Caco-2 (cell line): ENCODE measurements around the gene GTPBP3. TPM values are rescaled to one million over a fixed set of nuclear protein-coding genes. Genes with fewer than 3 reads are reported as not detected.

ENCODE experiments used
- BruUV-seq: library from RNA; stranded (reverse); fragments of 400-500 nt; replicated peaks from 2 replicates; lab custom pipeline; 2021; lab: Mats Ljungman, UMichigan
- CTCF ChIA-PET: fragments of 300-600 bp; sonication (Branson Sonifier 250); formaldehyde crosslinking; loops from one replicate; lab custom pipeline; 2022; ENCODE audit warnings: antibody characterized with exemption; lab: Charles Lee
- POLR2A ChIA-PET: fragments of 300-600 bp; sonication (Branson Sonifier 250); formaldehyde crosslinking; loops from one replicate; lab custom pipeline; 2022; ENCODE audit warnings: antibody characterized with exemption; lab: Charles Lee
- DNase-seq, 2 experiments: peaks; one replicate each; pipeline versions ENCODE4 v3.0.0 to v3.0.0-alpha.2; 2020 to 2022
- H3K27me3 ChIP-seq: replicated peaks from 2 replicates; pipeline ENCODE4 v1.6.0; 2011; ENCODE audit warnings: low read length; ENCODE audit not compliant: control insufficient read depth, insufficient read depth
- H3K36me3 ChIP-seq: 2 replicates; pipeline ENCODE4 v1.5.1; 2011; ENCODE audit warnings: low read length; ENCODE audit not compliant: control insufficient read depth, insufficient read depth
- H3K4me1 ChIP-seq: fragments of 250-450 bp; sonication (Bioruptor Pico); 2 replicates; pipeline ENCODE4 v1.5.1; 2020; ENCODE audit warnings: mild to moderate bottlenecking
- H3K4me3 ChIP-seq: 2 replicates; pipeline ENCODE4 v1.5.1; 2011; ENCODE audit warnings: low read depth, mild to moderate bottlenecking, control low read depth, low read length
- H3K9me3 ChIP-seq: fragments of 250-450 bp; sonication (Bioruptor Pico); 2 replicates; pipeline ENCODE4 v1.5.1; 2020; ENCODE audit warnings: mild to moderate bottlenecking, moderate library complexity
- H3K27ac Mint-ChIP-seq: one replicate; pipeline ENCODE4 v1.8.0; 2022; ENCODE audit warnings: mixed read lengths; ENCODE audit not compliant: unreplicated experiment
- H3K27me3 Mint-ChIP-seq: one replicate; pipeline ENCODE4 v1.8.0; 2022; ENCODE audit warnings: mixed read lengths; ENCODE audit not compliant: insufficient read depth, unreplicated experiment
- H3K36me3 Mint-ChIP-seq: one replicate; pipeline ENCODE4 v1.8.0; 2022; ENCODE audit warnings: mild to moderate bottlenecking, mixed read lengths; ENCODE audit not compliant: insufficient read depth, unreplicated experiment
- H3K4me1 Mint-ChIP-seq: one replicate; pipeline ENCODE4 v1.8.0; 2022; ENCODE audit warnings: low read depth, mixed read lengths; ENCODE audit not compliant: unreplicated experiment
- H3K4me3 Mint-ChIP-seq: one replicate; pipeline ENCODE4 v1.8.0; 2022; ENCODE audit warnings: mild to moderate bottlenecking, moderate library complexity, mixed read lengths; ENCODE audit not compliant: unreplicated experiment
- H3K9me3 Mint-ChIP-seq: one replicate; pipeline ENCODE4 v1.8.0; 2022; ENCODE audit warnings: mixed read lengths; ENCODE audit not compliant: unreplicated experiment
- intact Hi-C: fragments of 100-400 bp; cut with micrococcal nuclease; formaldehyde crosslinking; loops from one replicate; pipeline ENCODE4 v1.10.0; 2022; ENCODE audit not compliant: unreplicated experiment
- total RNA-seq: library from RNA; stranded (reverse); gene quantifications from 2 replicates; pipeline ENCODE4 v1.2.3, GENCODE V29; 2022
- TF ChIP-seq, protein P1 (sequence below), 2 experiments: fragments of 200-600 bp in 1 of 2; IDR thresholded peaks; 1 replicate in 1 of 2; 2 replicates in 1 of 2; pipeline versions ENCODE4 v1.5.1 to v1.8.0; 2011 to 2022; ENCODE audit warnings: antibody characterized with exemption in 1 of 2, control low read depth in 1 of 2, inconsistent platforms in 1 of 2, low read depth in 1 of 2, low read length in 1 of 2, mild to moderate bottlenecking in 1 of 2, moderate library complexity in 1 of 2; ENCODE audit not compliant: insufficient read depth in 1 of 2, severe bottlenecking in 1 of 2, unreplicated experiment in 1 of 2

GTPBP3 gene
- total RNA-seq, 1 experiment from 2014 or later = 50.7 TPM

GRCh38 chr19:17322854-17323253, 14.5 kb upstream of the GTPBP3 start:
- H3K4me1 ChIP-seq = peaks cover 11% of the 10 kb centered on the region
- no TSS peak for BruUV-seq
- TF ChIP-seq, protein P1, sequence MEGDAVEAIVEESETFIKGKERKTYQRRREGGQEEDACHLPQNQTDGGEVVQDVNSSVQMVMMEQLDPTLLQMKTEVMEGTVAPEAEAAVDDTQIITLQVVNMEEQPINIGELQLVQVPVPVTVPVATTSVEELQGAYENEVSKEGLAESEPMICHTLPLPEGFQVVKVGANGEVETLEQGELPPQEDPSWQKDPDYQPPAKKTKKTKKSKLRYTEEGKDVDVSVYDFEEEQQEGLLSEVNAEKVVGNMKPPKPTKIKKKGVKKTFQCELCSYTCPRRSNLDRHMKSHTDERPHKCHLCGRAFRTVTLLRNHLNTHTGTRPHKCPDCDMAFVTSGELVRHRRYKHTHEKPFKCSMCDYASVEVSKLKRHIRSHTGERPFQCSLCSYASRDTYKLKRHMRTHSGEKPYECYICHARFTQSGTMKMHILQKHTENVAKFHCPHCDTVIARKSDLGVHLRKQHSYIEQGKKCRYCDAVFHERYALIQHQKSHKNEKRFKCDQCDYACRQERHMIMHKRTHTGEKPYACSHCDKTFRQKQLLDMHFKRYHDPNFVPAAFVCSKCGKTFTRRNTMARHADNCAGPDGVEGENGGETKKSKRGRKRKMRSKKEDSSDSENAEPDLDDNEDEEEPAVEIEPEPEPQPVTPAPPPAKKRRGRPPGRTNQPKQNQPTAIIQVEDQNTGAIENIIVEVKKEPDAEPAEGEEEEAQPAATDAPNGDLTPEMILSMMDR (IDR thresholded peaks at IDR 0.05; ENCODE audit: insufficient read depth in 1 of 2, low read depth in 1 of 2, low read length in 1 of 2, severe bottlenecking in 1 of 2, unreplicated experiment in 1 of 2) = no peak
- Mint-ChIP-seq H3K27me3 (no peaks in the 10 kb centered on the region), H3K9me3 (no peaks in the 10 kb centered on the region), H3K36me3 (peaks cover 36% of the 10 kb centered on the region), H3K27ac (no peak overlapping the region), H3K4me1 (no peaks in the 10 kb centered on the region), H3K4me3 (no peak overlapping the region)
- intact Hi-C loops = no loop called here
- CTCF ChIA-PET = no interaction called here
- no peaks in the 10 kb centered on the region for H3K27me3 ChIP-seq
- no peak overlapping the region for H3K4me3 ChIP-seq
- no peaks in the 10 kb centered on the region for H3K9me3 ChIP-seq
- POLR2A ChIA-PET = no interaction called here
- DNase-seq = no peak
- no peaks in the 10 kb centered on the region; the same call in 1 of the 2 replicates for H3K36me3 ChIP-seq

GRCh38 chr19:17323300-17323963, 13.9 kb upstream of the GTPBP3 start:
- intact Hi-C loops = no loop called here
- peaks cover 39% of the 10 kb centered on the region for H3K36me3 Mint-ChIP-seq
- no TSS peak for BruUV-seq
- TF ChIP-seq, protein P1 (IDR thresholded peaks at IDR 0.05; ENCODE audit: insufficient read depth in 1 of 2, low read depth in 1 of 2, low read length in 1 of 2, severe bottlenecking in 1 of 2, unreplicated experiment in 1 of 2) = no peak
- no peak overlapping the region for H3K27ac Mint-ChIP-seq
- no peaks in the 10 kb centered on the region; the same call in 1 of the 2 replicates for H3K36me3 ChIP-seq
- H3K4me1 Mint-ChIP-seq = no peaks in the 10 kb centered on the region
- no peaks in the 10 kb centered on the region for H3K27me3 Mint-ChIP-seq
- POLR2A ChIA-PET = no interaction called here
- DNase-seq = no peak
- H3K27me3 ChIP-seq = no peaks in the 10 kb centered on the region
- H3K9me3 Mint-ChIP-seq = no peaks in the 10 kb centered on the region
- H3K4me1 ChIP-seq = peaks cover 11% of the 10 kb centered on the region
- H3K9me3 ChIP-seq = no peaks in the 10 kb centered on the region
- no peak overlapping the region for H3K4me3 Mint-ChIP-seq
- H3K4me3 ChIP-seq = no peak overlapping the region
- CTCF ChIA-PET = no interaction called here

- no peak overlapping the region for H3K4me3 ChIP-seq
- H3K9me3 ChIP-seq = no peaks in the 10 kb centered on the region
- Mint-ChIP-seq H3K27ac (no peak overlapping the region), H3K4me1 (no peaks in the 10 kb centered on the region), H3K4me3 (no peak overlapping the region), H3K9me3 (no peaks in the 10 kb centered on the region), H3K27me3 (no peaks in the 10 kb centered on the region), H3K36me3 (peaks cover 39% of the 10 kb centered on the region)
- no peaks in the 10 kb centered on the region for H3K27me3 ChIP-seq
- TF ChIP-seq, protein P1 (IDR thresholded peaks at IDR 0.05; ENCODE audit: insufficient read depth in 1 of 2, low read depth in 1 of 2, low read length in 1 of 2, severe bottlenecking in 1 of 2, unreplicated experiment in 1 of 2) = no peak
- CTCF ChIA-PET = no interaction called here
- BruUV-seq = no TSS peak
- intact Hi-C loops = no loop called here
- H3K4me1 ChIP-seq = peaks cover 12% of the 10 kb centered on the region
- no peak for DNase-seq
- POLR2A ChIA-PET = no interaction called here
- H3K36me3 ChIP-seq = no peaks in the 10 kb centered on the region; the same call in 1 of the 2 replicates
Observed at GRCh38 chr19:17323964-17324332, 13.4 kb upstream of the GTPBP3 start.
